SU-DHL-6 (cell line): ENCODE measurements around the gene CFAP161.

Experiments used
- H2AFZ ChIP-seq: fragments of 200-600 bp; sonication (generic); 2 replicates; pipeline ENCODE4 v1.6.1; 2014; ENCODE audit warnings: low read depth, mild to moderate bottlenecking, moderate library complexity, mixed read lengths, antibody characterized with exemption, low read length; ENCODE audit not compliant: severe bottlenecking
- H3F3A ChIP-seq: fragments of 200-600 bp; shearing (Covaris generic); 2 replicates; pipeline ENCODE4 v1.6.0; 2016; ENCODE audit warnings: antibody characterized with exemption, mild to moderate bottlenecking; ENCODE audit not compliant: insufficient read depth
- H3K27ac ChIP-seq: fragments of 200-600 bp; sonication (generic); 2 replicates; pipeline ENCODE4 v1.5.1; 2016; ENCODE audit warnings: low read depth, mild to moderate bottlenecking, low read length, moderate library complexity, mixed read lengths
- H3K27me3 ChIP-seq: fragments of 200-600 bp; sonication (generic), shearing (Covaris generic); 2 replicates; pipeline ENCODE4 v1.6.0; 2014; ENCODE audit warnings: mild to moderate bottlenecking, low read length
- H3K36me3 ChIP-seq: fragments of 200-600 bp; sonication (generic); 2 replicates; pipeline ENCODE4 v1.6.1; 2014; ENCODE audit warnings: mild to moderate bottlenecking, low read length, mixed read lengths
- H3K4me2 ChIP-seq: fragments of 300-600, 200-600 bp; shearing (Covaris generic), sonication (generic); 2 replicates; pipeline ENCODE4 v1.6.0; 2014; ENCODE audit warnings: low read length, low read depth, mild to moderate bottlenecking; ENCODE audit not compliant: poor library complexity, severe bottlenecking
- H3K4me3 ChIP-seq: fragments of 200-600 bp; sonication (generic); 2 replicates; pipeline ENCODE4 v1.5.1; 2014; ENCODE audit warnings: antibody characterized with exemption, low read length, mild to moderate bottlenecking, mixed read lengths; ENCODE audit not compliant: insufficient read depth, poor library complexity, severe bottlenecking
- H3K79me2 ChIP-seq: fragments of 200-600 bp; sonication (generic); 2 replicates; pipeline ENCODE4 v1.6.1; 2014; ENCODE audit warnings: mild to moderate bottlenecking, low read length, moderate library complexity; ENCODE audit not compliant: insufficient read depth
- H3K9ac ChIP-seq: fragments of 200-600 bp; sonication (generic); 2 replicates; pipeline ENCODE4 v1.7.0; 2014; ENCODE audit warnings: mild to moderate bottlenecking, low read length
- H3K9me2 ChIP-seq: fragments of 200-600 bp; sonication (generic); replicated peaks from 2 replicates; pipeline ENCODE4 v1.6.1; 2014; ENCODE audit warnings: low read length; ENCODE audit not compliant: insufficient read depth
- H3K9me3 ChIP-seq: fragments of 200-600 bp; sonication (generic); 2 replicates; pipeline ENCODE4 v1.6.1; 2014; ENCODE audit warnings: low read length, mixed read lengths; ENCODE audit not compliant: insufficient read depth
- H4K20me1 ChIP-seq: fragments of 200-600 bp; sonication (generic); 2 replicates; pipeline ENCODE4 v1.6.1; 2014; ENCODE audit warnings: low read depth, mild to moderate bottlenecking, antibody characterized with exemption, low read length, moderate library complexity, mixed read lengths
- EZH2phosphoT487 ChIP-seq: fragments of 200-600 bp; sonication (generic), shearing (Covaris generic); conservative IDR thresholded peaks from 2 replicates; pipeline ENCODE4 v1.6.1; 2018; ENCODE audit warnings: mild to moderate bottlenecking, antibody characterized with exemption, low read length, moderate library complexity, mixed read lengths
- TF ChIP-seq, protein P1 (sequence below): fragments of 200-600 bp; sonication (generic); IDR thresholded peaks from one replicate; pipeline ENCODE4 v1.5.1; 2017; ENCODE audit warnings: antibody characterized with exemption, mild to moderate bottlenecking, low read length, moderate library complexity; ENCODE audit not compliant: insufficient read depth, poor library complexity, severe bottlenecking

CFAP161 gene

DNA sequence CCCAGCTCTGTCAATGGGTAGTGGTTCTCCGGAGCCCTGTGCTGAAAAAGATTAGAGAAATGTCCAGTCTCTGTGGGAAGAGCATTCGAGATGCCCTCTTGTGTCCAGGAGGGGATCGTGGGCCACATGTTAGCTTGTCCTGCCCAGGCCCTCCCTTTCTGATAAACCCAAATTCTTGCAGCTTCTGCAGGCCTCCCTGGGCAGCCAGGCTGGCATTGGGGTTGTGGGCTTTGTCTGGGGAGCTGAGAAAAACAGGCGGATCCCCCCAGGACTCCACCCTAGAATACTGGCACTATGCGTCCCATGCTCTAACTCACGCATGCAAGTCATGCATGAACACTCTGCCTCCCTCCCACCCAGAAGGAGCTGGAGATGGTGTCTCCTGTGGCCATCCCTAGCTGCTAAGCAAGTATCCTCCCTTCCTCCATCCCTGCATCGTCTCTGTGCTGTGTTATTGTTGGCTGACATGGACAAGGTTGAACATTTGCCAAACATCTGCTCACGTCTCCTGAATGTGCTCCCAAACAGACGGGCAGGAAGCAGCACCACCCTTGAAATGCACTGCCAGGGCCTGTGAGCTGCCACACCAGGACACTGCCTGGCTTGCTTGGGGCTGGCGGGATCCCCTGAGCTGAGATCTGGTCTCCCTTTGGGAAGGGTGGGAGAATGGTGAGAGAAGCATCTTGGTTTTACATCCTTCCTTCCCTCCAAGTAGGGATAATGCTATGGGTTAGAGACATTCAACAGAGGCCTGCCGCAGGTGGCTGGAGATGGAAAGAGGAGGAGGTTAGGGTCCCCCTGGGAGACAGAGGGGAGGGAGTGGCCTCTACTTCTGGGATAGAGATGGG, 26.5 kb downstream of the CFAP161 start:
- Histone ChIP-seq H2AFZ (no peak overlapping the region), H3K9me2 (no peaks in the 10 kb centered on the region), H4K20me1 (no peaks in the 10 kb centered on the region), H3K36me3 (no peaks in the 10 kb centered on the region), H3K9ac (no peak overlapping the region), H3K27ac (no peak overlapping the region), H3K4me3 (no peak overlapping the region), H3K27me3 (no peaks in the 10 kb centered on the region), H3K79me2 (no peaks in the 10 kb centered on the region), H3K4me2 (no peak overlapping the region), H3K9me3 (no peaks in the 10 kb centered on the region), H3F3A (no peaks in the 10 kb centered on the region)
- TF ChIP-seq, protein P1, sequence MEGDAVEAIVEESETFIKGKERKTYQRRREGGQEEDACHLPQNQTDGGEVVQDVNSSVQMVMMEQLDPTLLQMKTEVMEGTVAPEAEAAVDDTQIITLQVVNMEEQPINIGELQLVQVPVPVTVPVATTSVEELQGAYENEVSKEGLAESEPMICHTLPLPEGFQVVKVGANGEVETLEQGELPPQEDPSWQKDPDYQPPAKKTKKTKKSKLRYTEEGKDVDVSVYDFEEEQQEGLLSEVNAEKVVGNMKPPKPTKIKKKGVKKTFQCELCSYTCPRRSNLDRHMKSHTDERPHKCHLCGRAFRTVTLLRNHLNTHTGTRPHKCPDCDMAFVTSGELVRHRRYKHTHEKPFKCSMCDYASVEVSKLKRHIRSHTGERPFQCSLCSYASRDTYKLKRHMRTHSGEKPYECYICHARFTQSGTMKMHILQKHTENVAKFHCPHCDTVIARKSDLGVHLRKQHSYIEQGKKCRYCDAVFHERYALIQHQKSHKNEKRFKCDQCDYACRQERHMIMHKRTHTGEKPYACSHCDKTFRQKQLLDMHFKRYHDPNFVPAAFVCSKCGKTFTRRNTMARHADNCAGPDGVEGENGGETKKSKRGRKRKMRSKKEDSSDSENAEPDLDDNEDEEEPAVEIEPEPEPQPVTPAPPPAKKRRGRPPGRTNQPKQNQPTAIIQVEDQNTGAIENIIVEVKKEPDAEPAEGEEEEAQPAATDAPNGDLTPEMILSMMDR, result no peak
- TF ChIP-seq EZH2phosphoT487, result no peak

DNA sequence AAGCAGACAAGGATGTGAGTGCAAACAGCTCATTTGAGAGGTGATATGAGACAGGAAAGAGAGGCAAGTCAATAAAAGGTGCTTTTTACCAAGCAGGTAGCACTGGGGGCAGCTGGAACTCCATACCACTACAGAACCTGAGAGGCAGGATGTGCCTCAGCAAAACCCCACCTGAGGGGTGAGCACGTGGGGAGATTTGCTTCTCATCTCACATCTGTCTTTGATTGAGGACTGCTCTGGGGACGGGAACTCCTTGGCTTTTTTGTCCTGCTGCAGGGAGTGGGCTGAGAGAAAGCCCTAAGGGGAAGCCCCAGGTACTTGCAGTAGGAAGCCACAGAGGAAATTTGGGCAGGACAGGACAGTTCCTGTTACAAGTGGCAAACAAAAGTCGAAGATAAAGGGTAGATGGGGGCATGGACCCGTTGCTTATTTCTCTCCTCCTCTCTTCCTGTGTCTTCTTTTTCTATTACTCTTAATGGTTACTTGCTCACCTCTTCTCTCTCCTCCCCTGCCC, 27.1 kb downstream of the CFAP161 start:
- Histone ChIP-seq H3K27me3 (no peaks in the 10 kb centered on the region), H3K9me3 (no peaks in the 10 kb centered on the region), H3K9me2 (no peaks in the 10 kb centered on the region), H3K27ac (no peak overlapping the region), H3K9ac (no peak overlapping the region), H3K79me2 (no peaks in the 10 kb centered on the region), H2AFZ (no peak overlapping the region), H3K4me3 (no peak overlapping the region), H3K4me2 (no peak overlapping the region), H3F3A (no peaks in the 10 kb centered on the region), H3K36me3 (no peaks in the 10 kb centered on the region), H4K20me1 (no peaks in the 10 kb centered on the region)
- TF ChIP-seq, protein P1, result no peak
- TF ChIP-seq EZH2phosphoT487, result no peak

DNA sequence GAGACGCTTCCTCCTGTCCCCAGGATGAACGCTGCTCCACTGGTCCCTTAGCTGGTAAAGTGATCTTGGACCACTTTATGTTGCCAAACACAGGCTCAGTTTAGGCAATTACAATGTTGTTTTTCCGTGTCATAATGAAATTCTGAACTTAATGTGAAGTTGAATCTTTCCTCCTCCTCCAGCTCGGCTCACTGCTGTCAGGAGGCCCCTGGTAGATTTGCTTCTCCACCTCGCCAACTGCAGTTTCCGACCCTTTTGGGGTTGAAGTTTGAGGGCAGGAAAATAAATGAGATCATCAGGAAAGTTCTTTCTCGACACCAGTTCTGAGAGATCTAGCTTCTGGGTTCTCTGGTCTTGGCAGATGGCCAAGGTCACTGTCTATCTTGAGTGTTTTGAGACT, 27.8 kb downstream of the CFAP161 start:
- H4K20me1 ChIP-seq, result no peaks in the 10 kb centered on the region
- no peak overlapping the region for H3K4me3 ChIP-seq
- H2AFZ ChIP-seq, result no peak overlapping the region
- H3K27me3 ChIP-seq, result no peaks in the 10 kb centered on the region
- no peaks in the 10 kb centered on the region for H3K9me3 ChIP-seq
- no peak overlapping the region for H3K4me2 ChIP-seq
- H3K9me2 ChIP-seq, result no peaks in the 10 kb centered on the region
- no peaks in the 10 kb centered on the region for H3F3A ChIP-seq
- no peak overlapping the region for H3K9ac ChIP-seq
- H3K27ac ChIP-seq, result no peak overlapping the region
- no peaks in the 10 kb centered on the region for H3K79me2 ChIP-seq
- TF ChIP-seq EZH2phosphoT487, result no peak
- TF ChIP-seq, protein P1, result no peak
- H3K36me3 ChIP-seq, result no peaks in the 10 kb centered on the region
